Renal cortical epithelial cell (primary cell): Measurements from ENCODE around the gene BAZ1B. TPM values are rescaled to one million over a fixed set of nuclear protein-coding genes. Genes with fewer than 3 reads are reported as not detected.
"Not testable (repeated sequence)": the region's sequence is repeated elsewhere in the genome, so short reads cannot be mapped to it uniquely, and the experiment has no call there.

Experiments
- DNase-seq: peaks from one replicate; pipeline ENCODE4 v3.0.0-alpha.2; 2011; ENCODE audit warnings: low read depth
- total RNA-seq: library from RNA; depleted of rRNA; stranded (reverse); fragments of >200 nt; gene quantifications from 2 replicates; pipeline ENCODE4 v1.2.3, GENCODE V29; 2014

The BAZ1B gene, protein sequence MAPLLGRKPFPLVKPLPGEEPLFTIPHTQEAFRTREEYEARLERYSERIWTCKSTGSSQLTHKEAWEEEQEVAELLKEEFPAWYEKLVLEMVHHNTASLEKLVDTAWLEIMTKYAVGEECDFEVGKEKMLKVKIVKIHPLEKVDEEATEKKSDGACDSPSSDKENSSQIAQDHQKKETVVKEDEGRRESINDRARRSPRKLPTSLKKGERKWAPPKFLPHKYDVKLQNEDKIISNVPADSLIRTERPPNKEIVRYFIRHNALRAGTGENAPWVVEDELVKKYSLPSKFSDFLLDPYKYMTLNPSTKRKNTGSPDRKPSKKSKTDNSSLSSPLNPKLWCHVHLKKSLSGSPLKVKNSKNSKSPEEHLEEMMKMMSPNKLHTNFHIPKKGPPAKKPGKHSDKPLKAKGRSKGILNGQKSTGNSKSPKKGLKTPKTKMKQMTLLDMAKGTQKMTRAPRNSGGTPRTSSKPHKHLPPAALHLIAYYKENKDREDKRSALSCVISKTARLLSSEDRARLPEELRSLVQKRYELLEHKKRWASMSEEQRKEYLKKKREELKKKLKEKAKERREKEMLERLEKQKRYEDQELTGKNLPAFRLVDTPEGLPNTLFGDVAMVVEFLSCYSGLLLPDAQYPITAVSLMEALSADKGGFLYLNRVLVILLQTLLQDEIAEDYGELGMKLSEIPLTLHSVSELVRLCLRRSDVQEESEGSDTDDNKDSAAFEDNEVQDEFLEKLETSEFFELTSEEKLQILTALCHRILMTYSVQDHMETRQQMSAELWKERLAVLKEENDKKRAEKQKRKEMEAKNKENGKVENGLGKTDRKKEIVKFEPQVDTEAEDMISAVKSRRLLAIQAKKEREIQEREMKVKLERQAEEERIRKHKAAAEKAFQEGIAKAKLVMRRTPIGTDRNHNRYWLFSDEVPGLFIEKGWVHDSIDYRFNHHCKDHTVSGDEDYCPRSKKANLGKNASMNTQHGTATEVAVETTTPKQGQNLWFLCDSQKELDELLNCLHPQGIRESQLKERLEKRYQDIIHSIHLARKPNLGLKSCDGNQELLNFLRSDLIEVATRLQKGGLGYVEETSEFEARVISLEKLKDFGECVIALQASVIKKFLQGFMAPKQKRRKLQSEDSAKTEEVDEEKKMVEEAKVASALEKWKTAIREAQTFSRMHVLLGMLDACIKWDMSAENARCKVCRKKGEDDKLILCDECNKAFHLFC (N-terminal part only)
- total RNA-seq = 34.7 and 66.4 TPM in 2 replicates

- peak; percentile 91 for DNase-seq
Measured at GRCh38 chr7:73522105-73522872, at the start of gene BAZ1B. TSS of gene BAZ1B (minus strand) at chr7:73522293. CDS start at chr7:73521933, 360 bp downstream.

GRCh38 chr7:73570977-73571376 lies 48.9 kb upstream of the BAZ1B start:
- DNase-seq = no peak

- DNase-seq = no peak
Measured at GRCh38 chr7:73570521-73570920, 48.4 kb upstream of the BAZ1B start.

DNA sequence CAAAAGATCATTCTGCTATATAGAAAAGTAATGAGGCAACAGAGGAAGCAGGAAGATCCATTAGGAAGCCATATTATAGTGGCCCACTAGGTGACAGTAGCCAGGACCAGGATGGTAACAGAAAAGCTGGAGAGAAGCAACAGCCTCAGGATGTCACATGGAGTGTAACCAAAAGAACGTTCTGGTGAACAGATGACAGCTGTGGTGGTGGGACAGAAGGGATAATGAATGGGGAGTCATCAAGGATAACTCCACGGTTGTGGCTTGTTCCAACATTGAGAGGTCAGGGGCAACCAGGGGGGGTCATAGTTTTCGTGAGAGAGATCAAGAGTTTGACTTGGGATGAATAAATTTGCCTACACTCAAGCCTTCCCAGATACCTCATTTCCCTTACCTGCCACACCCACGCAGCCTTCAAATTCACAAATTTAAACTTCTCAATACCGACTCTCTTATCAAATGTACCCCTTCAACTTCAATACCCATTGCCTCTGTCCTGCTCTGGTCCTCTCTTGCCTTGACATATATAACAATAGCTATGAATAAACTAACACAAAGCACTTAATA lies 47.0 kb upstream of the BAZ1B start:
- DNase-seq = no peak

DNA sequence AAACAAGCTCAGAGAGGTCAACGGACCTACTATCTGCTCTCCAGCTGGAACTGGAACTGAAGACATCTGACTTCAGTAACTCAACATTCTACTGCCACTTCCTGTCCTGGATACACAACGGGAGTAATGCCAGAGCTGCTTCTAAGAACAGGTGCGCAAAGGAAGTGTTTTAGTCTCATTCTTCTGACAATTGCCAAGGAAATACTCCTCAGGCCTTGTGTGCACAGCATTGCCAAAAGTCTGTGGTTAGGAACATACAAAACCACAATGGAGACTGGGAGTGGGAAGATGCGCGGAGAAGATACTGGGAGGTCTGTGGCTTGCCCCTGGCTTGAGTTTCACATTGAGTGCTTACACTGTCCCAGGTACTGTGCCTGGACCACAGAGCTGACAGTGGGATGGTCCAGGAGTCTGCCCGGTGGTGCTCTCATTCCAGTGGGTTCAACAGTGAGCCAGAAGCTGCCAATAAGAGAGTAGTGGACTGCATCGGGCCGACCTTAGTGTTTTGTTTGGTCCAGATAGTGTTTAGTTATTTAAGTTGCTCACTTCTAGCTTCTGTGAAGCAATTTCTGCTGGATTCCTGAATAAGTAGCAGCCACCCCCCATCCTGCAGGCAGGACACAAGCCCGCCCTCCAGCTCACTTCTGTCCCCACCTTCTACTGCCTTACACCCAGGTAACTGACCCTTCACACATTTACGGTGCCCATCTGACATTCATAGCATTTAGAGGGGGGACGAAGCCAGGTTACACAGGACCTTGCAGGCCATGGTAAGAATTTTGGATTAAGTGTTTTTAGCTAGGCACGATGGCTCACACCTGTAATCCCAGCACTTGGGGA lies 46.0 kb upstream of the BAZ1B start:
- no peak for DNase-seq

DNA sequence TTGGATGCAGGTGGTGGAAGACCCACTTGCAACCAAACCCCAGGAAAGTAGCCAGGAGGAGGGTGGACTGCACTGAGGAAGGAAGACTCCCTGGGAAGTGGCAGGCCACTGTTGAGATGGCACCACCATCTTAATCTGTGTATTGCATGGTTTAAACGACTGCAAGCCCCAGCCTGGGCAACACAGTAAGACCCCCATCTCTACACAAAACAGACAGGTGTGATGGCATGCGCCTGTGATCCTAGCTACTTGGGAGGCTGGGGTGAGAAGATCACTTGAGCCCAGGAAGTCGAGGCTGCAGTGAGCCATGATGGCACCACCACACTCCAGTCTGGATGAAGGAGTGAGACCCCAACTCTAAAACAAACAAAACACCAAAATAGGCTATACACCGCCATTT lies 45.0 kb upstream of the BAZ1B start:
- no peak for DNase-seq

DNA sequence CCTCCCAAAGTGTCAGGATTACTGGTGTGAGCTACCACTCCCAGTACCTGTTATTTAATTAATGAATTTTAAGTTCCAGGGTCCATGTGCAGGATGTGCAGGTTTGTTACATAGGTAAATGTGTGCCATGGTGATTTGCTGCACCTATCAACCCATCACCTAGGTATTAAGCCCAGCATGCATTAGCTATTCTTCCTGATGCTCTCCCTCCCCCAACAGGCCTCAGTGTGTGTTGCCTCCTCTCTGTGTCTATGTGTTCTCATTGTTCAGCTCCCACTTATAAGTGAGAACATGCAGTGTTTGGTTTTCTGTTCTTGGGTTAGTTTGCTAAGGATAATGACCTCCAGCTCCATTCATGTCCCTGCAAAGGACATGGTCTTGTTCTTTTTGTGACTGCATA lies 44.3 kb upstream of the BAZ1B start:
- not testable (repeated sequence) for DNase-seq

GRCh38 chr7:73565675-73566340 lies 43.7 kb upstream of the BAZ1B start:
- no peak for DNase-seq

DNA sequence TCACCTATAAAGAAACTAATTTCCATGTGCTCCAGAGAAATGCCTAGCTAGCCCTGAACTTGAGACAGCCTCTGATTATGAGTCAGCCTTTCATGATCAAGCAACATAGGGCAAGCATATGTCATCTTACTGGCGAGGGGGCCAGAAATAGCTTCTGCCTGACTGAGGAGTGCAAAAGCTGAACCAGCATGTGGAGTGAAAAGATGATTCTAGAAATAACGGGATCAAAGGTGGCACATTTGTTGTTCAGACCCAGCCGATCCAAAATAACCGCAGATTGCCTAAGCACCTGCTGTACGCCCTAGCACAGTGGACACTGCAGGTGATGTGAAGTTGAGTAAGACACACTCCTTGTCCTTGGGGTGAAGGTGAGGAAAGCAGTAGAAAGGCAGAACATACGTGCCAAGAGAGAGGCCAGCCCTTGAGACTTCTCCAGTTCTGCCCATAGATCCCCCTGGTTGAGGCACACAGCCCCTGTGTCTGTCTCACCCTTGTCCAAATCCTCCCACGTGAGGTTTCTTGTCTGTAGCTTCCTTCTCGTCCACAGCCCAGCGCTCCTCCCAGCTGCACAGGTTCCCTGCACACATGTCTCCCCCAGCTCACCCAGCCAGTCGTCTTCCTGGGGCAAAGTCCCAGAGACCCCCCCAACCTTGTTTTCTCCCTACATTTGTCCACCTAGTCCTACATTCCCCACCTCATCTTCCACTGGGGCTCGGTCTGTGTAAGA lies 38.2 kb upstream of the BAZ1B start:
- DNase-seq = peak; percentile 83

- no peak for DNase-seq
Measured at GRCh38 chr7:73557397-73558257, 35.5 kb upstream of the BAZ1B start, which contains the start of gene BCL7B. TSS of gene BCL7B (minus strand) at chr7:73557690. CDS start at chr7:73557578, 112 bp downstream.

GRCh38 chr7:73557108-73557396 lies 35.0 kb upstream of the BAZ1B start:
- peak; percentile 79 for DNase-seq

DNA sequence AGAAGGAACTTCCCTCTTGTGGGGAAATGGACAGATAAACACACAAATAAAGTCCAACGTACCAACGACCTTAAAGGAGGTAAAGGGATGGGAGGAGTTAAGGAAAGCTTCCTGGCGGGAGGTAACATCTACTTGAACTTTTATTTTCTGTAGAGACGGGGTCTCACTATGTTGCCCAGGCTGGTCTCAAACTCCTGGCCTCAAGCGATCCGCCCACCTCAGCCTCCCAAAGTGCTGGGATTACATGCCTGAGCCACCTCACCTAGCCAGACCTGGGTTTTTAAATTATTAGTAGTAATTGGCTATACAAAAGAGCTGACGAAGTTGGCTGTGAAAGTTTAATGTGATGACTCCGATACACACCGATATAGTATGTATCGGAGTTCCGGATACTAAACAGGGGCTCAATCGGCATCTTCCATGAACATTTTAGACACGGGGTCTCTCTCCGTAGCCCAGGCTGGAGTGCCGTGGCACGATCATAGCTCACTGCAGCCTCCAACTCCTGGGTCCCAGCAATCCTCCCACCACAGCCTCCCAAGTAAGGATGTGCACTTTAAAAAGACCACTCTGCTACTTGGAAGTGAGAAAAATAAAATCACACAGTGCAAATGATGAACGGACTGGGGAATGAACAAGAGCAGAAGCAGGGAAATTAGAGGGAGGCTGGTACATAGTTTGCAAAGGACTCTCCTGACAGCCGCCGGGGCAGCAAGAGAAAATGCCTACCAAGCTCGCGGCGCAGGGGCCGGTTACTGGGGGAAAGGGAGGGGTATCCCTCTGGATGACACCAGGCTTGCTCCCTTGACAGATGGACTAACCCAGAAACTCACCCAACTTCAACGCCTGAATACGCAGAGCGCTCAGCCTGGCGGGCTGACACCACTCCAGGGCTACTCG lies 34.4 kb upstream of the BAZ1B start:
- DNase-seq = no peak

DNA sequence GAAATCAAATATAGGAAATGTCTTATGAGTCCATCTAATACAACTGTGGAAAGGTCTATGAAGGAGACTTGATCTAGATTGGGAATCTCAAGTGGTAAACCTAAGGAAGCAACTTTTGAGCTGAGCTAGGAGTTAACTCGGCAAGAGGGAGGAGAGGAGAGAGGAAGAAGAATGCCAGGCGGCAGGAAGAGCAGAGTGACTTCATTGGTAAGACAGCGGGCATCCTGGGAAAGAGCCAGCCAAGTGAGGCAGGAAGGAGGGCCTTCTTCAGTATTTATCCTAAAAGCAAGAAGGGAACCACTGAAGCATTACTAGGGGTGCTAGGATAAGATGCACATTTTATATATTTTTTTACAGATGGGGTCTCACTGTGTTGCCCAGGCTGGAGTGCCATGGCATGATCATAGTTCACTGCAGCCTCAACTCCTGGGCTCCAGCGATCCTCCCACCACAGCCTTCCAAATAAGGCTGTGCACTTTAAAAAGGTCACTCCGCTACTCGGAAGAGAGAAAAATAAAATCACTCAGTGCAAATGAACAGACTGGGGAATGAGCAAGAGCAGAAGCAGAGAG lies 33.4 kb upstream of the BAZ1B start:
- peak; percentile 30 for DNase-seq

DNA sequence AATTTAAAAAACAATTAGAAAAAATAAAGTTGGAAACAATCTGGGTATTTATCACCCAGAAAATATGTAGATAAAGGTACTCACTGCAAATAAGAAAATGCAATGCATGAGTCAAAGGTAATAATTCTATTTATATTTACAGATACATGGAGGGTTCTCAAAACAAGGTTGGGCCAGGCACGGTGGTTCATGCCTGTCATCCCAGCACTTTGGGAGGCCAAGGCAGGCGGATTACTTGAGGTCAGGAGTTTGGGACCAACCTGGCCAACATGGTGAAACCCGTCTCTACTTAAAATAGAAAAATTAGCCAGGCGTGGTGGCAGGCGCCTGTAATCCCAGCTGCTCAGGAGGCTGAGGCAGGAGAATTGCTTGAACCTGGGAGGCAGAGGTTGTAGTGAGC lies 28.0 kb upstream of the BAZ1B start:
- not testable (repeated sequence) for DNase-seq

- DNase-seq = no peak
Measured at GRCh38 chr7:73549176-73549575, 27.1 kb upstream of the BAZ1B start.

- DNase-seq = no peak
Measured at GRCh38 chr7:73547841-73548240, 25.7 kb upstream of the BAZ1B start.

DNA sequence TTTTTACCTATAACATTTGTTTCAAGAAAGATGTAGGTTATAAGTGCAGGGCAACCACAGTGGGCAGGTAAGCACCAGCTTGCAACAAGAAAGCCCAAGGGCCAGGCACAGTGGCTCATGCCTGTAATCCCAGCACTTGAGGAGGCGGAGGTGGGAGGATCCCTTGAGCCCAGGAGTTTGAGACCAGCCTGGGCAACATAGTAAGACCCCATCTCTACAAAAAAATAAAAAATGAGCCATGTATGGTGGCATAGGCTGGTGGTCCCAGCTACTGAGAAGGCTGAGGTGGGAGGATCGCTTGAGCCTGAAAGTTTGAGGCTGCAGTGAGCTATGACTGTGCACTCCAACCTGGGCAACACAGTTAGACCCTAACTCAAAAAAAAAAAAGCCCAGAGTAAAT lies 22.6 kb upstream of the BAZ1B start:
- no peak for DNase-seq
